ENCODE data around the gene PDLIM5. TPM values are rescaled to one million over a fixed set of nuclear protein-coding genes. Genes with fewer than 3 reads are reported as not detected.

PDLIM5 gene
- total RNA-seq, 3 donors from 2014 or later (not counting 1 experiment from before 2014, with no cell fraction given): 41.8 to 94.8 (median 50.5) TPM

GRCh38 chr4:94714365-94715160 is 262.8 kb downstream of the PDLIM5 start:
- WGBS (ENCODE audit: insufficient coverage): 100% methylated on average over 3 of the region's 5 CpGs
- Mint-ChIP-seq H3K27ac (no peak overlapping the region), H3K4me1 (no peaks in the 10 kb centered on the region), H3K27me3 (ENCODE audit: low read depth in 2 of 2) (peaks cover 0 to 10% of the 10 kb centered on the region in 2 donors), H3K9me3 (no peaks in the 10 kb centered on the region), H3K36me3 (no peaks in the 10 kb centered on the region), H3K4me3 (no peak overlapping the region)
- H3K36me3 ChIP-seq (ENCODE audit: control insufficient read depth, insufficient read depth, low read length): no peaks in the 10 kb centered on the region
- DNase-seq: no peak
- intact Hi-C loops (cut with micrococcal nuclease): no loop called here
- no peak overlapping the region for H3K4me3 ChIP-seq (ENCODE audit: low read length)
- H3K27ac ChIP-seq (ENCODE audit: low read length): no peak overlapping the region
- H3K9me3 ChIP-seq (ENCODE audit: control insufficient read depth, insufficient read depth, low read length): no peaks in the 10 kb centered on the region
- no peaks in the 10 kb centered on the region for H3K4me1 ChIP-seq (ENCODE audit: control insufficient read depth, insufficient read depth, low read length)
- H3K27me3 ChIP-seq (ENCODE audit: control insufficient read depth, insufficient read depth, low read length): no peaks in the 10 kb centered on the region
- no peak for ATAC-seq
- TF ChIP-seq, protein P1, sequence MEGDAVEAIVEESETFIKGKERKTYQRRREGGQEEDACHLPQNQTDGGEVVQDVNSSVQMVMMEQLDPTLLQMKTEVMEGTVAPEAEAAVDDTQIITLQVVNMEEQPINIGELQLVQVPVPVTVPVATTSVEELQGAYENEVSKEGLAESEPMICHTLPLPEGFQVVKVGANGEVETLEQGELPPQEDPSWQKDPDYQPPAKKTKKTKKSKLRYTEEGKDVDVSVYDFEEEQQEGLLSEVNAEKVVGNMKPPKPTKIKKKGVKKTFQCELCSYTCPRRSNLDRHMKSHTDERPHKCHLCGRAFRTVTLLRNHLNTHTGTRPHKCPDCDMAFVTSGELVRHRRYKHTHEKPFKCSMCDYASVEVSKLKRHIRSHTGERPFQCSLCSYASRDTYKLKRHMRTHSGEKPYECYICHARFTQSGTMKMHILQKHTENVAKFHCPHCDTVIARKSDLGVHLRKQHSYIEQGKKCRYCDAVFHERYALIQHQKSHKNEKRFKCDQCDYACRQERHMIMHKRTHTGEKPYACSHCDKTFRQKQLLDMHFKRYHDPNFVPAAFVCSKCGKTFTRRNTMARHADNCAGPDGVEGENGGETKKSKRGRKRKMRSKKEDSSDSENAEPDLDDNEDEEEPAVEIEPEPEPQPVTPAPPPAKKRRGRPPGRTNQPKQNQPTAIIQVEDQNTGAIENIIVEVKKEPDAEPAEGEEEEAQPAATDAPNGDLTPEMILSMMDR (IDR thresholded peaks at IDR 0.05): no peak

DNA sequence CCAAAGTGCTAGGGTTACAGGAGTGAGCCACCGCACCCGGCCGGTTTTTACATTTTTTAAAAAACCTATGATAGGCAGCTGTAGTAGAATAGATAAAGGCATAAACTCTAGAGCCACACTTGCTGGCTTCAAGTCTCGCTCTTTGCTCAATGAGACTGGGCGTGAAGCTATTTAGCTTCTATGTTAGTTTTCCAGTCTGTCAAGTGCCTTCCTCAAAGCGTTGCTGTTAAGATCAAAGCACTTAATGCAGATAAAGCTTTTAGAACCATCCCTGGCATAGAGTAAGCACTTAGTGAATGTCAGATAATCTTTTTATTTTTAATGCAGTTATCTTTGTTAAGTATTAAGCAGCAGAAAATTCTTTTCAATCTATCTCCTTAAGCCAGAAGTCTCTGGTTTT is 264.0 kb downstream of the PDLIM5 start:
- H3K4me1 ChIP-seq (ENCODE audit: control insufficient read depth, insufficient read depth, low read length): no peaks in the 10 kb centered on the region
- H3K9me3 Mint-ChIP-seq: peaks cover 0 to 2% of the 10 kb centered on the region in 2 donors
- TF ChIP-seq, protein P1 (IDR thresholded peaks at IDR 0.05): no peak
- no peaks in the 10 kb centered on the region for H3K9me3 ChIP-seq (ENCODE audit: control insufficient read depth, insufficient read depth, low read length)
- no peak for DNase-seq
- no peaks in the 10 kb centered on the region for H3K27me3 ChIP-seq (ENCODE audit: control insufficient read depth, insufficient read depth, low read length)
- no peak for ATAC-seq
- H3K4me1 Mint-ChIP-seq: no peaks in the 10 kb centered on the region
- H3K27ac Mint-ChIP-seq: no peak overlapping the region
- no peaks in the 10 kb centered on the region for H3K36me3 Mint-ChIP-seq
- H3K4me3 ChIP-seq (ENCODE audit: low read length): no peak overlapping the region
- intact Hi-C loops (cut with micrococcal nuclease): no loop called here
- no peak overlapping the region for H3K27ac ChIP-seq (ENCODE audit: low read length)
- H3K27me3 Mint-ChIP-seq (ENCODE audit: low read depth in 2 of 2): peaks cover 0 to 10% of the 10 kb centered on the region in 2 donors
- no peak overlapping the region for H3K4me3 Mint-ChIP-seq
- WGBS (ENCODE audit: insufficient coverage): 96% methylated on average over 6 of the region's 6 CpGs
- no peaks in the 10 kb centered on the region for H3K36me3 ChIP-seq (ENCODE audit: control insufficient read depth, insufficient read depth, low read length)

Other genes starting within 250 kb of the PDLIM5 start
- gene SMARCAD1, start 244.1 kb upstream of the PDLIM5 start, total RNA-seq: 10 to 100 TPM; 15.5 to 20.3 (median 15.9) TPM
- gene HPGDS, start 109.1 kb upstream of the PDLIM5 start, total RNA-seq: 1 to 10 TPM in 1 of 3 donors, under 1 TPM in 1, not detected in 1; 0.36 to 4.3 TPM

Measured in natural killer cell (primary cell).